HG03460 (cell line): Measurements from ENCODE around the gene ATP13A4.

Source experiments
- ATAC-seq: cut with Tn5 transposase; IDR thresholded peaks from one replicate; pipeline ENCODE4 v1.9.1; 2021; ENCODE audit not compliant: unreplicated experiment

The ATP13A4 gene

GRCh38 chr3:193554811-193555210, at the start of gene ATP13A4:
TSS of gene ATP13A4 (minus strand) at chr3:193554895. CDS start at chr3:193554799, 96 bp downstream.
- no peak for ATAC-seq

GRCh38 chr3:193599393-193599792, 44.7 kb upstream of the ATP13A4 start:
- ATAC-seq: no peak

GRCh38 chr3:193598202-193598601, 43.5 kb upstream of the ATP13A4 start:
- no peak for ATAC-seq

- no peak for ATAC-seq
Measured at GRCh38 chr3:193595939-193596487, 41.3 kb upstream of the ATP13A4 start.

GRCh38 chr3:193594946-193595689, 40.4 kb upstream of the ATP13A4 start:
- ATAC-seq: no peak

GRCh38 chr3:193593668-193594030, 39.0 kb upstream of the ATP13A4 start:
- peak; percentile 15 for ATAC-seq

- peak; percentile 98 for ATAC-seq
Measured at GRCh38 chr3:193592841-193593667, 38.4 kb upstream of the ATP13A4 start, which contains the start of gene OPA1. TSS of gene OPA1 (plus strand) at chr3:193593208. CDS start at chr3:193593378, 170 bp downstream.

- ATAC-seq: no peak
Measured at GRCh38 chr3:193590088-193590856, 35.6 kb upstream of the ATP13A4 start.

- ATAC-seq: no peak
Measured at GRCh38 chr3:193589616-193590015, 34.9 kb upstream of the ATP13A4 start.

- no peak for ATAC-seq
Measured at GRCh38 chr3:193589129-193589528, 34.4 kb upstream of the ATP13A4 start.

- ATAC-seq: no peak
Measured at GRCh38 chr3:193586526-193586925, 31.8 kb upstream of the ATP13A4 start.

GRCh38 chr3:193585530-193585929, 30.8 kb upstream of the ATP13A4 start:
- ATAC-seq: no peak

GRCh38 chr3:193574488-193575070, 19.9 kb upstream of the ATP13A4 start:
- ATAC-seq: no peak

GRCh38 chr3:193573403-193574191, 18.9 kb upstream of the ATP13A4 start:
- ATAC-seq: no peak

- ATAC-seq: peak; percentile 71
Measured at GRCh38 chr3:193572426-193572908, 17.8 kb upstream of the ATP13A4 start.

- ATAC-seq: no peak
Measured at GRCh38 chr3:193569119-193569518, 14.4 kb upstream of the ATP13A4 start.

- no peak for ATAC-seq
Measured at GRCh38 chr3:193564012-193564411, 9.3 kb upstream of the ATP13A4 start.

GRCh38 chr3:193563426-193563825, 8.7 kb upstream of the ATP13A4 start:
- no peak for ATAC-seq

- ATAC-seq: no peak
Measured at GRCh38 chr3:193560870-193561269, 6.2 kb upstream of the ATP13A4 start.

- no peak for ATAC-seq
Measured at GRCh38 chr3:193560091-193560490, 5.4 kb upstream of the ATP13A4 start.
